EH (cell line): Measurements from ENCODE around the gene PARVB.
"Not testable (repeated sequence)": the region's sequence is repeated elsewhere in the genome, so short reads cannot be mapped to it uniquely, and the experiment has no call there.

Experiments used
- DNase-seq: peaks from one replicate; pipeline ENCODE4 v3.0.0-alpha.2; 2015; ENCODE audit warnings: low read depth

PARVB gene

GRCh38 chr22:43998679-43999264, 25.3 kb upstream of the PARVB start:
- no peak for DNase-seq

- DNase-seq = no peak
Measured at GRCh38 chr22:43999378-43999777, 24.7 kb upstream of the PARVB start.

- no peak for DNase-seq
Measured at GRCh38 chr22:44000123-44000522, 24.0 kb upstream of the PARVB start.

- DNase-seq = no peak
Measured at GRCh38 chr22:44001521-44001920, 22.6 kb upstream of the PARVB start.

GRCh38 chr22:44002324-44002723, 21.8 kb upstream of the PARVB start:
- DNase-seq = no peak

GRCh38 chr22:44002997-44003396, 21.1 kb upstream of the PARVB start:
- no peak for DNase-seq

- peak; percentile 13 for DNase-seq
Measured at GRCh38 chr22:44003405-44004103, 20.5 kb upstream of the PARVB start.

- DNase-seq = no peak
Measured at GRCh38 chr22:44004104-44004460, 20.0 kb upstream of the PARVB start.

- DNase-seq = no peak
Measured at GRCh38 chr22:44005524-44005923, 18.6 kb upstream of the PARVB start.

GRCh38 chr22:44012162-44012561, 11.9 kb upstream of the PARVB start:
- DNase-seq = no peak

GRCh38 chr22:44012591-44012990, 11.5 kb upstream of the PARVB start:
- no peak for DNase-seq

GRCh38 chr22:44014241-44014640, 9.9 kb upstream of the PARVB start:
- DNase-seq = no peak

GRCh38 chr22:44016586-44016985, 7.5 kb upstream of the PARVB start:
- not testable (repeated sequence) for DNase-seq

- no peak for DNase-seq
Measured at GRCh38 chr22:44018594-44018993, 5.5 kb upstream of the PARVB start.

GRCh38 chr22:44019416-44019815, 4.7 kb upstream of the PARVB start:
- no peak for DNase-seq

GRCh38 chr22:44019846-44020245, 4.3 kb upstream of the PARVB start:
- no peak for DNase-seq

GRCh38 chr22:44020981-44021380, 3.1 kb upstream of the PARVB start:
- DNase-seq = peak; percentile 33

GRCh38 chr22:44023404-44024287, 456 bp upstream of the PARVB start:
- DNase-seq = peak; percentile 60

- DNase-seq = no peak
Measured at GRCh38 chr22:44025171-44026065, 1.3 kb downstream of the PARVB start.

- DNase-seq = peak; percentile 20
Measured at GRCh38 chr22:44026066-44026629, 2.0 kb downstream of the PARVB start.

GRCh38 chr22:44026630-44027511, 2.8 kb downstream of the PARVB start:
- DNase-seq = peak; percentile 83
